Chondrocyte (in vitro differentiated cells): ENCODE measurements around the gene MRPS31. TPM values are rescaled to one million over a fixed set of nuclear protein-coding genes. Genes with fewer than 3 reads are reported as not detected.

Experiments used
- DNase-seq: peaks from one replicate; pipeline ENCODE4 v3.0.0; 2021; ENCODE audit warnings: mixed read lengths, low spot score
- H3K27ac Mint-ChIP-seq: one replicate; pipeline ENCODE4 v1.8.0; 2021; ENCODE audit warnings: mild to moderate bottlenecking, moderate library complexity, mixed read lengths; ENCODE audit not compliant: unreplicated experiment
- H3K27me3 Mint-ChIP-seq: 2 replicates; pipeline ENCODE4 v1.8.0; 2021; ENCODE audit warnings: low read depth, mixed read lengths
- H3K36me3 Mint-ChIP-seq: 2 replicates; pipeline ENCODE4 v1.8.0; 2021; ENCODE audit warnings: low read depth, mixed read lengths
- H3K4me1 Mint-ChIP-seq: 2 replicates; pipeline ENCODE4 v1.8.0; 2021; ENCODE audit warnings: low read depth, mild to moderate bottlenecking, mixed read lengths
- H3K4me3 Mint-ChIP-seq: one replicate; pipeline ENCODE4 v1.8.0; 2021; ENCODE audit warnings: mild to moderate bottlenecking, moderate library complexity, mixed read lengths; ENCODE audit not compliant: unreplicated experiment
- H3K9me3 Mint-ChIP-seq: 2 replicates; pipeline ENCODE4 v1.8.0; 2021; ENCODE audit warnings: low read depth, mixed read lengths
- total RNA-seq: library from RNA; stranded (reverse); gene quantifications from 3 replicates; pipeline ENCODE4 v1.2.1, GENCODE V29; 2021
- TF ChIP-seq, protein P1 (sequence below): fragments of 200-600 bp; sonication (generic); IDR thresholded peaks from 2 replicates; pipeline ENCODE4 v1.5.0; 2021; ENCODE audit warnings: antibody characterized with exemption, mild to moderate bottlenecking, moderate library complexity

The MRPS31 gene
- total RNA-seq, 1 donor from 2014 or later: 12.3 TPM

DNA sequence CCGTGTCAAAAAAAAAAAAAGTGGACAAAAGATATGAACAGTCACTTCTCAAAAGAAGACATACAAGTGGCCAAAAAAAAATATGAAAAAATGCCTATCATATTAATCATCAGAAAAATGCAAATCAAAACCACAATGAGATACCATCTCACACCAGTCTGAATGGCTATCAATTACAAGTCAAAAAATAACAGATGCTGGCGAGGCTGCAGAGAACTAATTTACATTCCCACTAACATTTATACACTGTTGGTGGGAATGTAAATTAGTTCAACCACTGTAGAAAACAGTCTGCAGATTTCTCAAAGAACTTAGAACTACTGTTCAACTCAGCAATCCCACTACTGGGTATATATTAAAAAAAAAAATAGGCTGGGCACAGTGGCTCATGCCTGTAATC lies 78.0 kb downstream of the MRPS31 start:
- H3K27ac Mint-ChIP-seq: no peak overlapping the region
- H3K27me3 Mint-ChIP-seq: no peaks in the 10 kb centered on the region
- DNase-seq: no peak
- TF ChIP-seq, protein P1, sequence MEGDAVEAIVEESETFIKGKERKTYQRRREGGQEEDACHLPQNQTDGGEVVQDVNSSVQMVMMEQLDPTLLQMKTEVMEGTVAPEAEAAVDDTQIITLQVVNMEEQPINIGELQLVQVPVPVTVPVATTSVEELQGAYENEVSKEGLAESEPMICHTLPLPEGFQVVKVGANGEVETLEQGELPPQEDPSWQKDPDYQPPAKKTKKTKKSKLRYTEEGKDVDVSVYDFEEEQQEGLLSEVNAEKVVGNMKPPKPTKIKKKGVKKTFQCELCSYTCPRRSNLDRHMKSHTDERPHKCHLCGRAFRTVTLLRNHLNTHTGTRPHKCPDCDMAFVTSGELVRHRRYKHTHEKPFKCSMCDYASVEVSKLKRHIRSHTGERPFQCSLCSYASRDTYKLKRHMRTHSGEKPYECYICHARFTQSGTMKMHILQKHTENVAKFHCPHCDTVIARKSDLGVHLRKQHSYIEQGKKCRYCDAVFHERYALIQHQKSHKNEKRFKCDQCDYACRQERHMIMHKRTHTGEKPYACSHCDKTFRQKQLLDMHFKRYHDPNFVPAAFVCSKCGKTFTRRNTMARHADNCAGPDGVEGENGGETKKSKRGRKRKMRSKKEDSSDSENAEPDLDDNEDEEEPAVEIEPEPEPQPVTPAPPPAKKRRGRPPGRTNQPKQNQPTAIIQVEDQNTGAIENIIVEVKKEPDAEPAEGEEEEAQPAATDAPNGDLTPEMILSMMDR: no peak
- H3K4me3 Mint-ChIP-seq: no peak overlapping the region
- H3K4me1 Mint-ChIP-seq: peaks cover 4% of the 10 kb centered on the region
- peaks cover 3% of the 10 kb centered on the region for H3K9me3 Mint-ChIP-seq
- no peaks in the 10 kb centered on the region for H3K36me3 Mint-ChIP-seq

DNA sequence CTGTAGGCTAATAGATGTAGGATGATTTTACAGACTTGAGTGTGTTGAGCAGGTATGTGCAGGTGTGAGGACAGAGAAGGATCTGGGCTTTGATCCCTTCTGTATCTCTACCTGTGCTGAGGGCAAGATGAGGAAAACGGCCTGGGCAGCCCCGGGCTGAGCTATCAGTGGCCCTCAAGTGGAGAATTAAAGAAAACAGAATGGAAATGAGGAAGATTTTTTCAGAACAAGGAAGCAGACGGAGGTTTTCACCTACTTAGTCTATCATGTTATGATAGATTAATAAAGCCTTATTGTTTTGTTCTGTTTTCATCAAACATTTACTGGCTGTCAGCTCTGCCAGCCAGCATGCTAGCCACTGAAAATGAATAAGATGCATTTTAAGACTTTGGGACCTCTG lies 82.2 kb downstream of the MRPS31 start:
- Mint-ChIP-seq H3K27me3 (no peaks in the 10 kb centered on the region), H3K4me1 (peaks cover 4% of the 10 kb centered on the region), H3K4me3 (no peak overlapping the region), H3K9me3 (peaks cover 3% of the 10 kb centered on the region), H3K27ac (no peak overlapping the region), H3K36me3 (no peaks in the 10 kb centered on the region)
- TF ChIP-seq, protein P1: no peak
- DNase-seq: peak; percentile 18

- no peak overlapping the region for H3K4me3 Mint-ChIP-seq
- TF ChIP-seq, protein P1: peak; percentile 93
- no peaks in the 10 kb centered on the region for H3K36me3 Mint-ChIP-seq
- no peaks in the 10 kb centered on the region for H3K9me3 Mint-ChIP-seq
- H3K27me3 Mint-ChIP-seq: no peaks in the 10 kb centered on the region
- DNase-seq: no peak
- no peak overlapping the region for H3K27ac Mint-ChIP-seq
- peaks cover 14% of the 10 kb centered on the region for H3K4me1 Mint-ChIP-seq
These were observed 88.3 kb downstream of the MRPS31 start for GRCh38 chr13:40682449-40683240.

GRCh38 chr13:40681341-40682146 lies 89.4 kb downstream of the MRPS31 start:
- no peak overlapping the region for H3K4me3 Mint-ChIP-seq
- no peaks in the 10 kb centered on the region for H3K36me3 Mint-ChIP-seq
- no peaks in the 10 kb centered on the region for H3K27me3 Mint-ChIP-seq
- no peak for DNase-seq
- H3K4me1 Mint-ChIP-seq: peaks cover 14% of the 10 kb centered on the region
- no peak overlapping the region for H3K27ac Mint-ChIP-seq
- TF ChIP-seq, protein P1: no peak
- no peaks in the 10 kb centered on the region for H3K9me3 Mint-ChIP-seq

DNA sequence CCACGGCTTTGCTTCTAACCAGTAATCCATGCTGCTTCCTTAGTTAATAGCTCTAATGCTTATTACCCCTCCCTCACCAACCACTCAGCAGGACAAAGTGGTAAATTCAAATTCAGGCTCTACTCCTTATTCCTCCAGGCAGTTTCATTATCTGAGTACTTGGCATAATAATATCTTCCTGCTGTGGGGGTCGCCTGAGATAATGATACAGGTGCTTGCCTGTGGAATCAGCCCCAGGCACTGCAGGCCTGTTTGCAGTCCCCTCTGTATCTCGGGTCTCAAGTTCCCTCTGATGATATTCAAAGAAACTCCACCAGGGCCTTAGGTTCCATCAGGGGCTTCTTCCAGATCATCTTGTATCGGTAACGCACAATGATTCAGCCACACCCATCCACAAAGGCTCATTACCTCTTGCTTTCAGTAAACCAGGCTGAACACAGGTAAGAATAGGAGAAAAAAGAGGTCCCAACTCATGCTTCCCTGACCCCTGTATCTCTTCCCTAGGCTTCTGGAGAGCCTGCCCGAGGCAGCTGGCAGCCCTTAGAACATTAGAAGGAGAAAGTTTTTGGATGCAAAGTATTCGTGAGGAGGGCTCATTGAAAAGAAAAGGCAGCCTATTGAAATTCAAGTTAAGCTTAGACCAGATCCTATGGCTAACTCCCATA lies 90.2 kb downstream of the MRPS31 start:
- H3K36me3 Mint-ChIP-seq: no peaks in the 10 kb centered on the region
- no peak for DNase-seq
- no peaks in the 10 kb centered on the region for H3K27me3 Mint-ChIP-seq
- no peaks in the 10 kb centered on the region for H3K9me3 Mint-ChIP-seq
- no peak overlapping the region for H3K4me3 Mint-ChIP-seq
- no peak overlapping the region for H3K27ac Mint-ChIP-seq
- TF ChIP-seq, protein P1: no peak
- H3K4me1 Mint-ChIP-seq: peaks cover 14% of the 10 kb centered on the region
